ENCODE measurements around the gene DOCK1. TPM values are rescaled to one million over a fixed set of nuclear protein-coding genes. Genes with fewer than 3 reads are reported as not detected.

DOCK1 gene
- polyA plus RNA-seq, 1 donor from 2014 or later, result 2.7 TPM

- Histone ChIP-seq H3K36me3 (ENCODE audit: insufficient read depth, low read length) (no peaks in the 10 kb centered on the region), H3K79me2 (replicated peaks; ENCODE audit: insufficient read depth, low read length) (no peaks in the 10 kb centered on the region), H3F3A (ENCODE audit: insufficient read depth, low read length, poor library complexity, severe bottlenecking) (no peaks in the 10 kb centered on the region), H3K9me3 (ENCODE audit: low read length) (no peaks in the 10 kb centered on the region), H2AFZ (ENCODE audit: low read depth, low read length) (no peak overlapping the region), H3K27me3 (ENCODE audit: insufficient read depth, low read depth, low read length) (no peaks in the 10 kb centered on the region), H3K4me2 (ENCODE audit: low read length) (no peak overlapping the region), H3K4me3 (ENCODE audit: low read length) (no peak overlapping the region), H4K20me1 (ENCODE audit: insufficient read depth) (no peaks in the 10 kb centered on the region), H3K9me2 (ENCODE audit: insufficient read depth, low read length) (no peaks in the 10 kb centered on the region), H3K9ac (ENCODE audit: low read length) (no peak overlapping the region), H3K27ac (ENCODE audit: low read length) (no peak overlapping the region)
- TF ChIP-seq EZH2 (IDR thresholded peaks at IDR 0.05; ENCODE audit: borderline replicate concordance, insufficient read depth, low read length, poor library complexity, severe bottlenecking) (no peak), EP300 (conservative IDR thresholded peaks at IDR 0.05; ENCODE audit: poor library complexity, severe bottlenecking) (no peak), POLR2AphosphoS5 (IDR thresholded peaks at IDR 0.05) (no peak), MXI1 (conservative IDR thresholded peaks at IDR 0.05; ENCODE audit: poor library complexity, severe bottlenecking) (no peak), SMC3 (conservative IDR thresholded peaks at IDR 0.05; ENCODE audit: poor library complexity) (no peak), CTCF (IDR thresholded peaks at IDR 0.05; ENCODE audit: poor library complexity, severe bottlenecking) (no peak), REST (IDR thresholded peaks at IDR 0.05; ENCODE audit: borderline replicate concordance) (no peak)
Observed at GRCh38 chr10:127003032-127003685, 97.9 kb downstream of the DOCK1 start.

- Histone ChIP-seq H3K36me3 (ENCODE audit: insufficient read depth, low read length) (no peaks in the 10 kb centered on the region), H4K20me1 (ENCODE audit: insufficient read depth) (no peaks in the 10 kb centered on the region), H3K9me3 (ENCODE audit: low read length) (no peaks in the 10 kb centered on the region), H3K27ac (ENCODE audit: low read length) (no peak overlapping the region), H3K79me2 (replicated peaks; ENCODE audit: insufficient read depth, low read length) (no peaks in the 10 kb centered on the region), H3K27me3 (ENCODE audit: insufficient read depth, low read depth, low read length) (no peaks in the 10 kb centered on the region), H2AFZ (ENCODE audit: low read depth, low read length) (no peak overlapping the region), H3F3A (ENCODE audit: insufficient read depth, low read length, poor library complexity, severe bottlenecking) (no peaks in the 10 kb centered on the region), H3K4me3 (ENCODE audit: low read length) (no peak overlapping the region), H3K9ac (ENCODE audit: low read length) (no peak overlapping the region), H3K9me2 (ENCODE audit: insufficient read depth, low read length) (no peaks in the 10 kb centered on the region), H3K4me2 (ENCODE audit: low read length) (no peak overlapping the region)
- TF ChIP-seq EP300 (conservative IDR thresholded peaks at IDR 0.05; ENCODE audit: poor library complexity, severe bottlenecking), result no peak
Observed at GRCh38 chr10:127006453-127006852, 101.2 kb downstream of the DOCK1 start.

- H3K9me3 ChIP-seq (ENCODE audit: low read length), result no peaks in the 10 kb centered on the region
Observed at GRCh38 chr10:127009366-127009765, 104.1 kb downstream of the DOCK1 start.

More at GRCh38 chr10:127009366-127009765, 104.1 kb downstream of the DOCK1 start:
- Histone ChIP-seq H3K79me2 (replicated peaks; ENCODE audit: insufficient read depth, low read length) (no peaks in the 10 kb centered on the region), H3K27me3 (ENCODE audit: insufficient read depth, low read depth, low read length) (no peaks in the 10 kb centered on the region), H3F3A (ENCODE audit: insufficient read depth, low read length, poor library complexity, severe bottlenecking) (no peaks in the 10 kb centered on the region), H3K4me2 (ENCODE audit: low read length) (no peak overlapping the region), H3K36me3 (ENCODE audit: insufficient read depth, low read length) (no peaks in the 10 kb centered on the region), H4K20me1 (ENCODE audit: insufficient read depth) (no peaks in the 10 kb centered on the region), H3K4me3 (ENCODE audit: low read length) (no peak overlapping the region), H3K9ac (ENCODE audit: low read length) (no peak overlapping the region), H3K27ac (ENCODE audit: low read length) (no peak overlapping the region), H2AFZ (ENCODE audit: low read depth, low read length) (no peak overlapping the region), H3K9me2 (ENCODE audit: insufficient read depth, low read length) (no peaks in the 10 kb centered on the region)
- TF ChIP-seq TAF1 (IDR thresholded peaks at IDR 0.05; ENCODE audit: low read depth), result no peak

All from neural cell (in vitro differentiated cells).